PFSK-1 (cell line): Measurements from ENCODE around the gene TSPAN14.

Source experiments
- FOXP2 ChIP-seq: optimal IDR thresholded peaks from 2 replicates; pipeline ENCODE3; 2011; ENCODE audit warnings: borderline replicate concordance, control low read depth, inconsistent platforms; ENCODE audit not compliant: insufficient read depth; ENCODE audit errors: extremely low read length, extremely low read depth
- POLR2AphosphoS5 ChIP-seq: IDR thresholded peaks from 2 replicates; pipeline ENCODE4 v1.6.1; 2012; ENCODE audit warnings: low read depth, mild to moderate bottlenecking, control low read depth, low read length, moderate library complexity
- SIN3A ChIP-seq: IDR thresholded peaks from 2 replicates; pipeline ENCODE4 v1.6.1; 2012; ENCODE audit warnings: mild to moderate bottlenecking, low read length, moderate library complexity, borderline replicate concordance; ENCODE audit not compliant: insufficient read depth
- TAF1 ChIP-seq: IDR thresholded peaks from 2 replicates; pipeline ENCODE4 v1.6.1; 2012; ENCODE audit warnings: low read length, control low read depth, borderline replicate concordance; ENCODE audit not compliant: insufficient read depth
- TF ChIP-seq, protein P1 (sequence below), 2 experiments: IDR thresholded peaks; 2 replicates each; pipeline versions ENCODE4 v1.6.1 to v1.8.0; 2011 to 2012; ENCODE audit warnings: low read depth in 2 of 2, low read length in 2 of 2, control low read depth in 1 of 2, inconsistent platforms in 1 of 2, mild to moderate bottlenecking in 1 of 2, moderate library complexity in 1 of 2; ENCODE audit not compliant: insufficient read depth in 1 of 2

Gene TSPAN14

DNA sequence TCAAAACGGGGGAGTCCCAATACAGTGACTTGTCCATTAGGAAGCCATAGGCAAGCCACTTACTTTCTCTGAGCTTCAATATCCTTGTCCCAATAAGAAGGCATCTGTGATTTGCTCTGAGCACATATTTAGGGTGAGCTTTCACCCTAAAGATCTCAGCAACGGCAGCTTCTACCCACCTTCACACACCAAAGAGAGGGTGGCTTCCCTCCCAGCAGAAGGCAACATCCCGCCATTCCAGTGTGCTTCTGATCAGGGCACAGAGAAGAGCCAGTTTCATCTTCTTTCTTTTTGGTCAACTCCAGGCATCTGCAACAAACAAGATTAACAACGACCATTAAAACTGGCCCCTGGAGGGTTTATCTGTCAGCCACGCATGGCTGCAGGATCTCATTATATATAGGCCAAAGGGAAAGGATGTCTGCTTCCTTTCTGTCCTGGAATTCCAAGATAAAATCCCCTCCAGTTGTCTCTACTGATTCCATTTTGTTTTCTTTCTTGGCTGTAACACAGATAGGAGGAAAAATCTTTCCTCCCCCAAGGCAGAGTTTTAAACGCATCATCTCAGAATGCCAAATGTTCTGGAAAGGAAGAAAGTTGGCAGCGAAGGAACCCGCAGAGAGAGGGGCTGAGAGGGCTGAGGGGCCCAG, 83.1 kb downstream of the TSPAN14 start:
- TF ChIP-seq, protein P1, sequence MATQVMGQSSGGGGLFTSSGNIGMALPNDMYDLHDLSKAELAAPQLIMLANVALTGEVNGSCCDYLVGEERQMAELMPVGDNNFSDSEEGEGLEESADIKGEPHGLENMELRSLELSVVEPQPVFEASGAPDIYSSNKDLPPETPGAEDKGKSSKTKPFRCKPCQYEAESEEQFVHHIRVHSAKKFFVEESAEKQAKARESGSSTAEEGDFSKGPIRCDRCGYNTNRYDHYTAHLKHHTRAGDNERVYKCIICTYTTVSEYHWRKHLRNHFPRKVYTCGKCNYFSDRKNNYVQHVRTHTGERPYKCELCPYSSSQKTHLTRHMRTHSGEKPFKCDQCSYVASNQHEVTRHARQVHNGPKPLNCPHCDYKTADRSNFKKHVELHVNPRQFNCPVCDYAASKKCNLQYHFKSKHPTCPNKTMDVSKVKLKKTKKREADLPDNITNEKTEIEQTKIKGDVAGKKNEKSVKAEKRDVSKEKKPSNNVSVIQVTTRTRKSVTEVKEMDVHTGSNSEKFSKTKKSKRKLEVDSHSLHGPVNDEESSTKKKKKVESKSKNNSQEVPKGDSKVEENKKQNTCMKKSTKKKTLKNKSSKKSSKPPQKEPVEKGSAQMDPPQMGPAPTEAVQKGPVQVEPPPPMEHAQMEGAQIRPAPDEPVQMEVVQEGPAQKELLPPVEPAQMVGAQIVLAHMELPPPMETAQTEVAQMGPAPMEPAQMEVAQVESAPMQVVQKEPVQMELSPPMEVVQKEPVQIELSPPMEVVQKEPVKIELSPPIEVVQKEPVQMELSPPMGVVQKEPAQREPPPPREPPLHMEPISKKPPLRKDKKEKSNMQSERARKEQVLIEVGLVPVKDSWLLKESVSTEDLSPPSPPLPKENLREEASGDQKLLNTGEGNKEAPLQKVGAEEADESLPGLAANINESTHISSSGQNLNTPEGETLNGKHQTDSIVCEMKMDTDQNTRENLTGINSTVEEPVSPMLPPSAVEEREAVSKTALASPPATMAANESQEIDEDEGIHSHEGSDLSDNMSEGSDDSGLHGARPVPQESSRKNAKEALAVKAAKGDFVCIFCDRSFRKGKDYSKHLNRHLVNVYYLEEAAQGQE (IDR thresholded peaks at IDR 0.05; ENCODE audit: insufficient read depth in 1 of 2, low read depth in 2 of 2, low read length in 2 of 2): no peak
- TF ChIP-seq FOXP2 (no peak), TAF1 (no peak), SIN3A (no peak), POLR2AphosphoS5 (no peak)

DNA sequence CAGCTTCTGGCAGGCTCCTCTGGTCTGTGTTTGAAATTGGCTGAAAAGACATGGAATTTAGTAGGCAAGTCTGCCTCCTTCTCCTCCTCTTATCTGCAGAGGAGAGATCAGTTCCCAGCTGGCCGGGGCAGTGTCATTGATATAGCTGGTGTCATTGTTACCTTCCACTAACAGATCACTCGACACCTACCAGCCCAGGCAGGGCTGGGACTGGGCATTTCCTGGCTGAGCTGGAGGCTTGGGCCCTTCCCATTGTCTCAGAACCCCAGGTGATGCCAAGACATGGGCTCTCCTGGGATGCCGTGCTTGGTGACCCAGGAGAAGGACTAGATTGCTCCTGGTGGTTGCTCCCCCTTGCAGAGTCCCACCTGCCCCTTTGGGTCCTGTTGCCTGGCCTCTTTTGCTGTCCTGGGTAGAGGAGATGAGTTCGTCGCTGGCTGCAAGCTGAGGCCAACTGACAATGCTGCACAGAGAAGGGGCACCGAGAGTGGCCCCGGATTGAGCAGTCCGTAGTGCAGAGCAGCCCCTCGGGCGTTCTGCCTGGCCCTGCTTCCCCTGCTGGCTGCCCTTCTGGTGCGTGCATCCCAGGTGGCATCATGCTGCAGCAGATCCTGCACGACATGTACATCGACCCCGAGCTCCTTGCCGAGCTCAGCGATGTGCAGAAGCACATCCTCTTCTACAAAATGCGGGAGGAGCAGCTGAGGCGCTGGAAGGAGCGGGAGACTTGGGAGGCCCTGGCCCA, 83.8 kb downstream of the TSPAN14 start, which contains the start of gene SH2D4B:
Gene SH2D4B (plus strand): TSS at position 167 of the 745 bp plus-strand sequence. CDS start 430 bp downstream, at position 597.
- no peak for TF ChIP-seq FOXP2
- TF ChIP-seq SIN3A: no peak
- TF ChIP-seq POLR2AphosphoS5: no peak
- TF ChIP-seq TAF1: no peak
- TF ChIP-seq, protein P1 (IDR thresholded peaks at IDR 0.05; ENCODE audit: insufficient read depth in 1 of 2, low read depth in 2 of 2, low read length in 2 of 2): no peak

DNA sequence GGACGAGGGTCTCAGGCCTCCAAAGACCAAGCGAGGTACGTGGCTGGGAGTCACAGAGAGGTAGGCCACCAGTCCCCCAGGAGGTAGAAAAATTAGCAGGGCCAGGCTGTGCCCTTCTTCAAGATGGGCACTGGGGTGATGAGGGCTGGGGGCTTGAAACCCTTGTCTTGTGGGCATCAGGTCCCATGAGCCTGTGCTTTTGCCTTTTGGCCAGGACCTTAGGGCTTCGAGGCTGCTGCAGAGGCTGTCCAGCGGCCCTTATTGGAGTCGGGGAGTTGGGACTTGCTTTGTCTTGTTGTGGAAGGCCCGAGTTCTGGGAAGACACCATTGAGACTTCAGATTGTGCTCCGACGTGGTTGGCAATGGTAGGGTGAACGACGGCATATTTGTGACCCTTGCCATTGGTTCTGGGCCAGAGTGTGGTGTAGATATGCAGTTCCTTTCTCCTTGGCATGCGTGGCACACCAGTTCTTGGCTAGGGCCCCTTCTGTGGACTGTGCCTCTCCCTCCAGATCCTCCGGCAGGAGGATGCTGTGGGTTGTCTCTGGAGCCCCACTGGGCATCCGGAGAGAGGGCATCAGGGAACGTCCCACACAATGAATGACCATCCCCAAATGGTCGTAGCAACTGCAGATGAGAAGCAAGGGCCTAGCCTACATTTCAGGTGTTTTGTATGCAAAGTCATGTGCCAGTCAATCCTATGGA, 84.5 kb downstream of the TSPAN14 start:
- TF ChIP-seq POLR2AphosphoS5 (no peak), TAF1 (no peak), FOXP2 (no peak), SIN3A (no peak)
- TF ChIP-seq, protein P1 (IDR thresholded peaks at IDR 0.05; ENCODE audit: insufficient read depth in 1 of 2, low read depth in 2 of 2, low read length in 2 of 2): no peak

DNA sequence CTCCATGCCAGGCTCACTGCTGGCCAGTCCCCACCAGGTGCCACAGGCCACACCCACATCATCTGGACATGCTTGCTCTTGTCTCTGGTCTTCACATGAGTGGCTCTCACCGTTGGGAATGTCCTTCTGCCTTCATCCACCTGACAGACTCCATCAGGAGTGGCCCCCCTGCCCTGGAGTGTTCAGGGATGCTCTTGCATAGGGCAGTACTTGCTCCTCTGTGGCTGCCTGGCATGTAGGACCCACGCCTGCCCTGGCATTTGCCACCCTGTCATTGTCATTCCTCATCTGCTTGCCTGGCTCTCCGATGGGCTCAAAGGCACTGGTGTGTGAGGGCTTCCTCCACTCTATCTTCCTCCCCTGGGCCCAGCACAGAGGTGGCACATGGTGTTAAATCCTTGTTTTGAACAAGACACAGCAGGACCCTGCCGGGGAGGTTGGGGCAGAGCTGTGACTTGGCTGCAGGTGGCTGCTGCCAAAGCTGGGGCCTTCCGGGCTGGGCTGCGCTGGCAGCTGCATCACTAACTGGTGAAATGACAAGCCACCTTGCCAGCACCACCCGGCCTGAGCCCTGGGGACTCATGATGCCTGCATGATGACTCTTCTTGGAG, 85.4 kb downstream of the TSPAN14 start:
- TF ChIP-seq TAF1: no peak
- no peak for TF ChIP-seq FOXP2
- TF ChIP-seq, protein P1 (IDR thresholded peaks at IDR 0.05; ENCODE audit: insufficient read depth in 1 of 2, low read depth in 2 of 2, low read length in 2 of 2): no peak
- TF ChIP-seq POLR2AphosphoS5: no peak
- TF ChIP-seq SIN3A: no peak
